ENCODE measurements around the gene INTS3.
A peak's percentile ranks its signal among the peaks of the same experiment; 100 is the strongest.

Gene INTS3

DNA sequence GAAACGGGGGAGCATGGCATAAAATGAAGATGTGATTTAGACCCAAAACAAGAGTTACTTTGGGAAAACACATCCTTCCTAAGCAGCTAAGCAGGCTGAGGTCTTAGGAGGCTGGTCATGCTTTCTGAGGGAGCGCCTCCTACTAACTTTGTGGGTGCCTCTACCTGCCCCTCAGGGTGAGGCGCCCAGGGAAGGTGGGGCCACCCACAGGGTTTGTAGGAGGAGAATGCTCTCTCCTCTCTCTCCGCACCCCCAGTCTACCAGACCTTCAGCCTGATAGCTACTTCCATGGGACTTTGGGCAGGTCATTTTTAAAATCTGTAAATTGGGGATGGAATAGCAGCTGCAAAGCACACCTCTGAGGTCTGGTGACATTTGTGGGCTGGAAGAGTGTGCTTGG lies 71.2 kb downstream of the INTS3 start:
- DNase-seq: no peak

- no peak for DNase-seq
Measured at GRCh38 chr1:153799566-153800465, 72.0 kb downstream of the INTS3 start.

DNA sequence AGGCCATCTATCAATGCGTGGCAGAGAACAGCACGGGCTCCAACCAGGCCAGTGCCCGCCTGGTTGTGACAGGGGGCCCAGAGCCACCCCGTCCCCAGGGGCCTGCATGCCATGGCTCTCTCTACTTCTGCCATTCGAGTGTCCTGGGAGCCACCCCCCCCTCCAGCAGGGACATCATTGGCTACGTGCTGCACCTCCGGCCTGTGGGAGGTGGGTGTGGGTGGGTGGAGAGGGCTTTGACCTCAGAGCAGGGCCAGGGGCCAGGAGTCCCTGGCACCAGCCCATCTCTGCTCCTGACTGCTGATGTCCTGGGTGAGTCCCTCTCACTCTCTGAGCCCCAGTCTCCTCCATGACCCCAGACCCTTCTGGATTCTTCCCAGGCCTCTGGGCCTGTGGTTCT lies 72.7 kb downstream of the INTS3 start:
- no peak for DNase-seq

- DNase-seq: no peak
Measured at GRCh38 chr1:153801028-153801625, 73.3 kb downstream of the INTS3 start.

DNA sequence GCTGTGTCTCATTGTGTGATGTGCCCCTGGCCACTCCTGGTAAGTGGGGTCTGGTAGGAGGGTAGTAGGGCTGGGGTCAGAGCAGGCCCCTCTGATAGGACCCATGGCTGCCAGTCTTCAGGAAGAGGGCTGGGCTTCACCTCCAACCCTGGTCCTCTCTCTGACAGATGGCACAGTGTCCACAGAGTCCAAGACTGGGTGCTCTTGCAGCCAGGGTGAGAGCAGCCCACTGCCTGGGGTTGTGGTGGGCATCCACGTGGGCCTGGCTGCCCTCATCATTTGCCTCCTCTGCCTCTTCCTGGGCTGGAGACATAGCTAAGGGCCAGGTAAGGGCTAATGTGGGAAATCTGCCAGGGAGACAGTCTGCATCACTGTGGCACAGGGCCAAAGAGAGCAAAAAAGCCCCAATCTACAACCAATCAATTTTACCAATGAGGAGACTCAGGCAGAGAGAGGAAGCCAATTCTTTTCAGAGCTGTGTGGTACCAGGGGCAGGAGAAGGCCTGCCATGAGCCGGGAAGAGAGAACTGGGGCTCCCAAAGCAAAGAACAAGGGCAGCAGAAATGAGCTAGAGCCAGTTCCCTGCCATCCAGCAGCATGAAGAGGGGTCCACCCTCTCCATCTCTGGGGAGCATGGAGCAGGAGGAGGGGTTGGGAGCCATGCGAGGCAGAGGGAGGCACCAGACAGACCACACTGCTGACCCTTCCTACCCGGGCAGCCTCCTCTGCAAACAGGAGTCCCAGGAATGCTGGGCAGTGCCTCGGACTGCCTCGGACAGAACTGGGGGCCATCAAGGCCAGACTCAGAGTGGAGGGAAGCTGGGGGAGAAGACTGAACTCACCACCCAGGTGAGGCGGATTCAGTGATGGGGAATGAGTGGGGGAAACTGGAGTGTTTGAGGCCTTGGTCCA lies 74.2 kb downstream of the INTS3 start:
- no peak for DNase-seq

DNA sequence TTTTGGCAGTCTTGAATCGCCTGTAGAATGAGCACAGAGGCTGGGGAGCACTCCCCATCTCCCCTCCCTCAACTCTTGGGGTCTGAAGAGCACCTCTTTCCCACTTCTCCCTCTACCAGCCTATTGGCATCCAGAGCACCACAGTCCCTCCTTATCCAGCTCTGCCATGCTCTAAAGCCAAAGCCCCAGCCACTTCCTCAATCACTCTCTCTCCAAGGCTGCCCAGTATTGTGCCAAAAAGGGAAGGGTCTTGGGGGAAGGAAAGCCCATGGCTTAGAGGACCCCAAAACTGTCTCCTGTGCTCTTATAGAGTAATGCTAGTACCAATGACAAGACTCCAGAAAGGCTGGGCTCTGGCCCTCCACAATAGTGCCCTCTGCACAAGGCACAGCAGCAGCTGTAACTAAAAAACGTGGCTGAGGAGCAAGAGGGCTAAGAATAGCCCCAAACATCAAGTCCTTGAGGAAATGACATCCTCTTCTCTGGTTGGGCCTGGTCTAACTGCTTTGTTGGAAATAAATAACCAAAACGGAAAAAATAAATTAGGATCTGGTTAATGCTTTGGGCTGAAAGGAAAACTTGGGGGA lies 75.7 kb downstream of the INTS3 start:
- DNase-seq: no peak

DNA sequence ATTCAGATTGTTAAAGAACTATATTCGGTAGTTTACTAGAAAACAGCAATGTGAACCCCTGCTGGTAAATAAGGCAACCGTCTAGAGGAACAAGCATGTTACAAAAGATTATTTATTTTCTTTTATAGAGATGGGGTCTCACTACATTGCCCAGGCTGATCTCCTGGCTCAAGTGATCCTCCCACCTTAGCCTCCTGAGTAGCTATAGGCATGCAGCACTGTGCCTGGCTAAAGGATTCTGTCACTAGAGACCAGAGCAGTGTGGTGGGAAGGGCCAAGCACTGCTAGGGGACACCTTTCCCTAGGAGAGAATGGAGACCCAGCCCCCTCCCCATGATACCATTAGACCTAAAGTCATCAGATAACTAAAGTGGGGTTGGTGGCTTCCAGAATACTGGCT lies 76.3 kb downstream of the INTS3 start:
- no peak for DNase-seq

DNA sequence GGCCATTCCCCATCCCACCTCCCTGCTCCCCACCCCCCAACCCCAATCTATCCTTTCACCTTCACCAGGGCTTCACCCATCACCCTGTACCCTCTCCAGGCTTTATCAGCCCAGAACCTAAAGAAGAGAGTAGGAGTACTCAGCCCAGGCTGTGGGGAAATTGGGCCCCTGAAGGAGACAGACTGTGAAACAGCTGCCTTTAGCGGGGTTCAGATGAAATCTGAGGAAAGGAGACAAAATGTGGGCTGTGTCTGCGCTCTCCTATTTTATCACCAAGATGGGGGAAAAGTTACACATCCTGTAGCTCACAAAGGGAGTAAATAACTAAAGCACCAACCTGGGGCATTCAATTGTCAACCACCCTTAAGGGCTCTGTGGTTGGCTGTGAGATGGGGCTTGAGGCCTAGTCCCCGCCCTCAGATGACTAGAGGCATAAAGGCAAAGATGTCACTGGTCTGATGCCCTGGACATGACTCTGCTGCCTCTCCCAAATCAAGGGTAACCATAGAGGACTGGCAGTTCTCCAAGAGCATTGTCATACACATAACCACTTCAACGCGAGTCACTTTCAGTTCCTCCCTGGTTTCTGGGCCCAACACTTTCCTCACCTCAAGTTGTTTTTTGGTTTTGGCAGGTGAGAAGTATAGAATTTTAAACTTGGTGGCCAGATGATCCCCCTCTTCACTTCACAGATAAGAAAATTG lies 77.3 kb downstream of the INTS3 start:
- DNase-seq: peak; percentile 21

DNA sequence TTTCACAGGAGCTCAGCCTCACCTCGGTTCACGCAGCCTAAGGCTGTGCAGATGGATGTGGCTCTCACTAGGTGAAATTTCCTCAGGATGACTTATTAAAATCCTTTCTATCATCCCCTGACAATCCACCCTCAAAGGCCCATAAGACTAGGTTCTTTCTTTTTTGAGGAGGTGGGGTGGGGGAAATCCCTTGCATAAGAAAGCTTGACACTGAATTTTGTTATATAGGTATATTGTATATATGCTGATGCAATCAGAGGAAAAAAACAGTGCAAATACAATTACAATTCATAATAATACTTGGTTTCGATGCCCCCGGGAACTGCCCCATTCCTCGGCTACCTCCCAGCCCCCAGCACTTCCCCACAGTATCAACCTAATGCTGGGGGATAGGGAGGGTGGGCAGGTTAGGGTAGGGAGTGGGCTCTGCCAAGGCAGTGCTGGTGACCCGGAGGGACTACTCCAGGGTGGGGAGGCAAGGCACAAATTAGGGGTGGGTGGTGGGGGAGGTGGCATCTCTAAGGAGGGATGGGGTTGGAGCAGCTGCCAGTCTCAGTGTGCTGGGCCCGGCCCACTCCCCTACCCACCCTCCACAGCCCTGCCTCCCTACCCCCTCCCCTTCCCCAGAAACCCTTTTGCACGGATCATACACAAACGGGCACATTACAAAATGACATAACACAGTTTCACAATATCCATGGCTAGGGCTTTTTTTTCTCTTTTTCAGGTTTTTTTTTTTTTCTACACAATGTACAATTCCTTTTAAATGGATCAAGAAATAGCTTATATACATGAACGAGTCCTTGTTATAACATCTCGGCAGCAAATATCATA lies 78.3 kb downstream of the INTS3 start:
- DNase-seq: no peak

DNA sequence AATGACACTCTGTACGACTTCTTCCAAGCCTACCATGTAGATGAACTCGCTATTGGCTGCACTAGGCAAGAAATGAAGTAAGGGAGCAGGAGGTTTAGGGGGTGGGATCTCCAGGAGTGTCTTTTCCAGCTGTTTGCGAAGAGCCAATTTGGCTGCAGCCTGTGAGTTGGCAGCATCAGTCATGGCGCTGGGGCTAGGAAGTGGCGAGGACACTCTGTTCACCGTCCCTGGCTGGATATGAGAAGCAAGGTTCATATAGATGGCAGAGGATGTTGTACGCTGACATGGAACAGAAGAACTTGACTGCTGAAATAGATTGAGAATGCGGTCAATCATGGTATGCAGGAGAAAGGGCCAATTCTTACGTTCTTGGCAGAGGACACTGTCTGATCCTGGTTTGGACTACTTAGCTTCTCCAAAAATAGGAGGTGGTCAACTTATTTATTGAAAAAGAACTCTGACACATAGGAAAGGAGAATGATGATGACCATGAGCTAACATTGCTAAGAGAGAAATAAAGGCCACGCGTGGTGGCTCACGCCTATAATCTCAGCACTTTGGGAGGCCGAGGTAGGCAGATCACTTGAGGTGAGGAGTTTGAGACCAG lies 88.5 kb downstream of the INTS3 start:
- DNase-seq: no peak

DNA sequence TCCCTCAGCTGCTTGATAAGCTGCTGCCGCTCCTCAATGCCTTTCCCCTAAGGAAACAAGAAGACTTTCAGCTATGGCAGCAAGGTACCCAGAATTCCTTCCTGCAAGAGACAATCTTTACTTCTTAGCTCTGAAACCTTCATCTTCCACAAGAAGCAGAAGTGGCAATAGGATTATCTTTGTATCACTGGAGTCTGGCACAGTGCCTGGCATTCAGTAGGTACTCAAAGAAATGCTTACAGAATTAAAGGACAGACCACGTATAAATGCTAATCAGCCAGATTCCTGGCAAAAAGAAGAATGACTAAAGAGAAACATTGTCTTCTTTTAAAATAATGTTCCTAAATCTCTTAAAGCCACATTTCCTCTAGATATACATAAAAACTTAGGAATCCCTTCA lies 91.0 kb downstream of the INTS3 start:
- DNase-seq: no peak

Measured in NCI-H1694 treated with DMSO at 0.1 percent for 48 hours (cell line).